Karpas-422 (cell line): ENCODE results near the gene GJD3. TPM values are rescaled to one million over a fixed set of nuclear protein-coding genes. Genes with fewer than 3 reads are reported as not detected.
A peak's percentile ranks its signal among the peaks of the same experiment; 100 is the strongest.

Experiments
- DNase-seq: peaks from one replicate; pipeline ENCODE4 v3.0.0-alpha.2; 2015
- H2AFZ ChIP-seq: fragments of 200-600 bp; sonication (generic); 2 replicates; pipeline ENCODE4 v1.6.1; 2014; ENCODE audit warnings: antibody characterized with exemption, low read length, mixed read lengths
- H3K27ac ChIP-seq: fragments of 200-600 bp; sonication (generic); 2 replicates; pipeline ENCODE4 v1.5.1; 2014; ENCODE audit warnings: mild to moderate bottlenecking, low read length, moderate library complexity
- H3K27me3 ChIP-seq: fragments of 200-600 bp; sonication (generic); 2 replicates; pipeline ENCODE4 v1.6.1; 2014; ENCODE audit warnings: low read length, mixed read lengths
- H3K36me3 ChIP-seq: fragments of 200-600 bp; sonication (generic); 2 replicates; pipeline ENCODE4 v1.6.1; 2014; ENCODE audit warnings: low read length, mixed read lengths; ENCODE audit not compliant: insufficient read depth
- H3K4me1 ChIP-seq: fragments of 200-600 bp; sonication (generic); 2 replicates; pipeline ENCODE4 v1.6.1; 2014; ENCODE audit warnings: mild to moderate bottlenecking, low read length, mixed read lengths
- H3K4me2 ChIP-seq: fragments of 200-600 bp; sonication (generic); 2 replicates; pipeline ENCODE4 v1.6.1; 2014; ENCODE audit warnings: low read length, low read depth, mild to moderate bottlenecking; ENCODE audit not compliant: poor library complexity, severe bottlenecking
- H3K4me3 ChIP-seq: fragments of 200-600 bp; sonication (generic); 2 replicates; pipeline ENCODE4 v1.5.1; 2014; ENCODE audit warnings: mild to moderate bottlenecking, antibody characterized with exemption, low read length, mixed read lengths
- H3K79me2 ChIP-seq: fragments of 200-600 bp; sonication (generic); 2 replicates; pipeline ENCODE4 v1.6.1; 2014; ENCODE audit warnings: mild to moderate bottlenecking, low read length, mixed read lengths
- H3K9ac ChIP-seq: fragments of 200-600 bp; sonication (generic); 2 replicates; pipeline ENCODE4 v1.6.0; 2014; ENCODE audit warnings: low read length
- H3K9me2 ChIP-seq: fragments of 200-600 bp; sonication (generic), shearing (Covaris generic); replicated peaks from 2 replicates; pipeline ENCODE4 v1.6.0; 2014; ENCODE audit warnings: mild to moderate bottlenecking, low read length, moderate library complexity; ENCODE audit not compliant: insufficient read depth
- H3K9me3 ChIP-seq: fragments of 300-700, 200-600 bp; sonication (generic); 2 replicates; pipeline ENCODE4 v1.6.1; 2014; ENCODE audit warnings: low read length, mixed read lengths
- H4K20me1 ChIP-seq: fragments of 200-600 bp; sonication (generic); 2 replicates; pipeline ENCODE4 v1.6.1; 2014; ENCODE audit warnings: mild to moderate bottlenecking, antibody characterized with exemption, low read length, low read depth; ENCODE audit not compliant: insufficient read depth
- total RNA-seq: library from RNA; depleted of rRNA; stranded (reverse); fragments of >200 nt; shearing (Covaris generic); gene quantifications from 2 replicates; pipeline ENCODE4 v1.2.3, GENCODE V29; 2014; ENCODE audit warnings: low replicate concordance

The GJD3 gene
- total RNA-seq, 1 experiment from 2014 or later, result not detected

GRCh38 chr17:40348136-40348504 lies 16.4 kb downstream of the GJD3 start:
- H3K4me1 ChIP-seq, result peaks cover 39% of the 10 kb centered on the region
- H3K9ac ChIP-seq, result no peak overlapping the region
- DNase-seq, result no peak
- no peak overlapping the region for H3K4me3 ChIP-seq
- no peak overlapping the region for H2AFZ ChIP-seq
- H3K4me2 ChIP-seq, result no peak overlapping the region
- no peaks in the 10 kb centered on the region for H3K27me3 ChIP-seq
- peaks cover 7% of the 10 kb centered on the region; the same call in 1 of the 2 replicates for H3K79me2 ChIP-seq
- H3K9me2 ChIP-seq, result no peaks in the 10 kb centered on the region
- no peaks in the 10 kb centered on the region for H3K36me3 ChIP-seq
- H4K20me1 ChIP-seq, result peaks cover 13% of the 10 kb centered on the region; the same call in 1 of the 2 replicates
- no peak overlapping the region for H3K27ac ChIP-seq
- H3K9me3 ChIP-seq, result no peaks in the 10 kb centered on the region

- DNase-seq, result no peak
- H3K27me3 ChIP-seq, result no peaks in the 10 kb centered on the region
- peaks cover 19% of the 10 kb centered on the region; the same call in 1 of the 2 replicates for H4K20me1 ChIP-seq
- H3K4me1 ChIP-seq, result peaks cover 39% of the 10 kb centered on the region
- no peak overlapping the region for H2AFZ ChIP-seq
- H3K36me3 ChIP-seq, result no peaks in the 10 kb centered on the region
- no peak overlapping the region for H3K27ac ChIP-seq
- no peak overlapping the region for H3K9ac ChIP-seq
- H3K4me2 ChIP-seq, result no peak overlapping the region
- no peaks in the 10 kb centered on the region for H3K9me3 ChIP-seq
- no peak overlapping the region for H3K4me3 ChIP-seq
- peaks cover 7% of the 10 kb centered on the region; the same call in 1 of the 2 replicates for H3K79me2 ChIP-seq
- H3K9me2 ChIP-seq, result no peaks in the 10 kb centered on the region
Measured at GRCh38 chr17:40347319-40348135, 17.0 kb downstream of the GJD3 start.

GRCh38 chr17:40346765-40347158 lies 17.8 kb downstream of the GJD3 start:
- peaks cover 7% of the 10 kb centered on the region; the same call in 1 of the 2 replicates for H3K79me2 ChIP-seq
- DNase-seq, result no peak
- H3K4me2 ChIP-seq, result no peak overlapping the region

GRCh38 chr17:40345994-40346764 lies 18.4 kb downstream of the GJD3 start:
- H3K4me2 ChIP-seq, result no peak overlapping the region
- H4K20me1 ChIP-seq, result peaks cover 22% of the 10 kb centered on the region; the same call in 1 of the 2 replicates
- peaks cover 50% of the 10 kb centered on the region for H3K4me1 ChIP-seq
- DNase-seq, result no peak
- no peak overlapping the region for H3K4me3 ChIP-seq
- no peak overlapping the region for H3K9ac ChIP-seq
- no peaks in the 10 kb centered on the region for H3K9me2 ChIP-seq
- no peak overlapping the region for H3K27ac ChIP-seq
- no peaks in the 10 kb centered on the region for H3K9me3 ChIP-seq
- H2AFZ ChIP-seq, result no peak overlapping the region
- no peaks in the 10 kb centered on the region for H3K36me3 ChIP-seq
- H3K79me2 ChIP-seq, result peaks cover 7% of the 10 kb centered on the region; the same call in 1 of the 2 replicates
- no peaks in the 10 kb centered on the region for H3K27me3 ChIP-seq

More at GRCh38 chr17:40346765-40347158, 17.8 kb downstream of the GJD3 start:
- H3K27ac ChIP-seq, result no peak overlapping the region
- no peaks in the 10 kb centered on the region for H3K9me2 ChIP-seq
- H3K9me3 ChIP-seq, result no peaks in the 10 kb centered on the region
- peaks cover 22% of the 10 kb centered on the region; the same call in 1 of the 2 replicates for H4K20me1 ChIP-seq
- no peak overlapping the region for H3K9ac ChIP-seq
- no peak overlapping the region for H2AFZ ChIP-seq
- no peaks in the 10 kb centered on the region for H3K27me3 ChIP-seq
- H3K36me3 ChIP-seq, result no peaks in the 10 kb centered on the region
- peaks cover 44% of the 10 kb centered on the region for H3K4me1 ChIP-seq
- H3K4me3 ChIP-seq, result no peak overlapping the region

- no peak overlapping the region for H3K4me2 ChIP-seq
- DNase-seq, result no peak
- H3K9me2 ChIP-seq, result no peaks in the 10 kb centered on the region
- H3K9me3 ChIP-seq, result no peaks in the 10 kb centered on the region
- no peak overlapping the region for H3K9ac ChIP-seq
- H3K36me3 ChIP-seq, result no peaks in the 10 kb centered on the region
- peaks cover 7% of the 10 kb centered on the region; the same call in 1 of the 2 replicates for H3K79me2 ChIP-seq
- no peak overlapping the region for H2AFZ ChIP-seq
- H3K4me1 ChIP-seq, result peaks cover 58% of the 10 kb centered on the region
- no peak overlapping the region for H3K27ac ChIP-seq
- H4K20me1 ChIP-seq, result peaks cover 22% of the 10 kb centered on the region; the same call in 1 of the 2 replicates
- H3K4me3 ChIP-seq, result no peak overlapping the region
- no peaks in the 10 kb centered on the region for H3K27me3 ChIP-seq
Measured at GRCh38 chr17:40345161-40345993, 19.2 kb downstream of the GJD3 start.

GRCh38 chr17:40344421-40345160 lies 19.9 kb downstream of the GJD3 start:
- Histone ChIP-seq H4K20me1 (peaks cover 22% of the 10 kb centered on the region; the same call in 1 of the 2 replicates), H3K36me3 (no peaks in the 10 kb centered on the region), H3K27ac (peak overlapping the region; percentile 58), H3K9ac (peak overlapping the region; percentile 12; the same call in 1 of the 2 replicates), H3K4me1 (peaks cover 60% of the 10 kb centered on the region), H3K27me3 (no peaks in the 10 kb centered on the region), H3K4me3 (no peak overlapping the region), H3K79me2 (peaks cover 7% of the 10 kb centered on the region; the same call in 1 of the 2 replicates), H3K4me2 (no peak overlapping the region), H3K9me3 (no peaks in the 10 kb centered on the region), H3K9me2 (no peaks in the 10 kb centered on the region), H2AFZ (no peak overlapping the region)
- DNase-seq, result no peak
